ENCODE data around the gene ST8SIA5. TPM values are rescaled to one million over a fixed set of nuclear protein-coding genes. Genes with fewer than 3 reads are reported as not detected.

The ST8SIA5 gene
- total and polyA plus RNA-seq, 2 of the 4 experiments (the other 2 are of a cell fraction) = 0.03 TPM; not detected in 1

- intact Hi-C loops (cut with micrococcal nuclease) (no loop called here), in situ Hi-C loops (cut with MboI; ENCODE audit: low sequenced_read_pairs) (no loop called here)
- CTCF ChIA-PET = no interaction called here
Measured at GRCh38 chr18:46693996-46694395, 62.9 kb downstream of the ST8SIA5 start.

More at GRCh38 chr18:46693996-46694395, 62.9 kb downstream of the ST8SIA5 start:
- H2AFZ ChIP-seq (replicated peaks; ENCODE audit: low read length, poor library complexity) = no peak overlapping the region
- no peak overlapping the region for H3K23ac ChIP-seq (ENCODE audit: low read depth, low read length)
- TF ChIP-seq NFE2L2 (IDR thresholded peaks at IDR 0.05; ENCODE audit: low read depth, low read length) = no peak
- TF ChIP-seq ELK1 (IDR thresholded peaks at IDR 0.05; ENCODE audit: borderline replicate concordance, low read depth, low read length) = no peak
- TF ChIP-seq RFX5 (IDR thresholded peaks at IDR 0.05; ENCODE audit: low read depth, low read length) = no peak
- no peak for TF ChIP-seq FOS (IDR thresholded peaks at IDR 0.05; ENCODE audit: low read depth, low read length)
- TF ChIP-seq MAZ (IDR thresholded peaks at IDR 0.05; ENCODE audit: borderline replicate concordance, low read depth, low read length) = no peak
- no peak for TF ChIP-seq BHLHE40 (IDR thresholded peaks at IDR 0.05; ENCODE audit: low read depth, low read length)
- no peak for TF ChIP-seq RAD21 (IDR thresholded peaks at IDR 0.05; ENCODE audit: low read length)
- TF ChIP-seq, protein P1, sequence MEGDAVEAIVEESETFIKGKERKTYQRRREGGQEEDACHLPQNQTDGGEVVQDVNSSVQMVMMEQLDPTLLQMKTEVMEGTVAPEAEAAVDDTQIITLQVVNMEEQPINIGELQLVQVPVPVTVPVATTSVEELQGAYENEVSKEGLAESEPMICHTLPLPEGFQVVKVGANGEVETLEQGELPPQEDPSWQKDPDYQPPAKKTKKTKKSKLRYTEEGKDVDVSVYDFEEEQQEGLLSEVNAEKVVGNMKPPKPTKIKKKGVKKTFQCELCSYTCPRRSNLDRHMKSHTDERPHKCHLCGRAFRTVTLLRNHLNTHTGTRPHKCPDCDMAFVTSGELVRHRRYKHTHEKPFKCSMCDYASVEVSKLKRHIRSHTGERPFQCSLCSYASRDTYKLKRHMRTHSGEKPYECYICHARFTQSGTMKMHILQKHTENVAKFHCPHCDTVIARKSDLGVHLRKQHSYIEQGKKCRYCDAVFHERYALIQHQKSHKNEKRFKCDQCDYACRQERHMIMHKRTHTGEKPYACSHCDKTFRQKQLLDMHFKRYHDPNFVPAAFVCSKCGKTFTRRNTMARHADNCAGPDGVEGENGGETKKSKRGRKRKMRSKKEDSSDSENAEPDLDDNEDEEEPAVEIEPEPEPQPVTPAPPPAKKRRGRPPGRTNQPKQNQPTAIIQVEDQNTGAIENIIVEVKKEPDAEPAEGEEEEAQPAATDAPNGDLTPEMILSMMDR (conservative IDR thresholded peaks at IDR 0.05; ENCODE audit: low read depth, low read length) = no peak
- no peak for TF ChIP-seq MAFK (IDR thresholded peaks at IDR 0.05; ENCODE audit: low read depth, low read length)
- no peak for TF ChIP-seq POLR2A (IDR thresholded peaks at IDR 0.05; ENCODE audit: low read depth, low read length)
- no peak for TF ChIP-seq CEBPB (IDR thresholded peaks at IDR 0.05; ENCODE audit: low read depth, low read length)
- TF ChIP-seq CHD1 (IDR thresholded peaks at IDR 0.05; ENCODE audit: low read depth, low read length) = no peak
- no peaks in the 10 kb centered on the region for H3K9me3 ChIP-seq (ENCODE audit: control insufficient read depth, insufficient read depth, low read length)
- H2BK120ac ChIP-seq (ENCODE audit: low read depth, low read length) = no peak overlapping the region
- no peak overlapping the region for H3K4me3 ChIP-seq (ENCODE audit: insufficient read depth, low read depth, low read length)
- no peak overlapping the region for H3K9ac ChIP-seq (ENCODE audit: low read depth, low read length)
- H3K79me1 ChIP-seq (ENCODE audit: low read depth in 1 of 2, low read length in 2 of 2) = no peaks in the 10 kb centered on the region
- no peak overlapping the region for H2BK5ac ChIP-seq (ENCODE audit: low read depth, low read length, poor library complexity, severe bottlenecking)
- dilution Hi-C loops (cut with HindIII; ENCODE audit: low sequenced_read_pairs, unreplicated experiment) = no loop called here
- WGBS, 2 experiments (ENCODE audit: extremely low coverage in 2 of 2, insufficient read length in 1 of 2) = no CpG with 5 or more reads among the region's 2 CpGs
- no peak overlapping the region for H4K91ac ChIP-seq (ENCODE audit: insufficient read depth, low read depth, low read length)
- H3K4me1 ChIP-seq (ENCODE audit: control insufficient read depth, insufficient read depth, low read length) = no peaks in the 10 kb centered on the region
- no peak overlapping the region for H2BK20ac ChIP-seq (ENCODE audit: low read depth, low read length)
- H2BK15ac ChIP-seq (ENCODE audit: low read depth, low read length) = no peak overlapping the region
- no peak overlapping the region for H4K8ac ChIP-seq (ENCODE audit: low read depth in 2 of 2, low read length in 2 of 2)
- peaks cover 3% of the 10 kb centered on the region; the same call in 1 of the 2 replicates for H3K27me3 ChIP-seq (ENCODE audit: control insufficient read depth, insufficient read depth, low read length)
- H2AK5ac ChIP-seq (ENCODE audit: low read depth, low read length) = no peak overlapping the region
- POLR2A ChIA-PET (ENCODE audit: unreplicated experiment) = no interaction called here
- no peaks in the 10 kb centered on the region for H4K20me1 ChIP-seq (ENCODE audit: insufficient read depth, low read length)
- H3K4ac ChIP-seq (ENCODE audit: low read depth, low read length) = no peak overlapping the region
- no peak overlapping the region for H2AK9ac ChIP-seq (replicated peaks; ENCODE audit: low read depth, low read length, poor library complexity)
- no peaks in the 10 kb centered on the region for H3K36me3 ChIP-seq (ENCODE audit: control insufficient read depth, insufficient read depth, low read length)
- BruUV-seq (replicated peaks) = no TSS peak
- no peak overlapping the region for H3K27ac ChIP-seq (ENCODE audit: insufficient read depth, low read length)
- ATAC-seq (ENCODE audit: low read depth) (no peak), DNase-seq (no peak)
- H3K14ac ChIP-seq (replicated peaks; ENCODE audit: low read depth, low read length) = no peak overlapping the region
- H3K56ac ChIP-seq (ENCODE audit: extremely low read depth, insufficient read depth, low read length) = no peak overlapping the region
- H3K4me2 ChIP-seq (ENCODE audit: low read depth, low read length) = no peak overlapping the region
- no peak overlapping the region for H3K18ac ChIP-seq (ENCODE audit: low read depth, low read length)
- H4K5ac ChIP-seq (ENCODE audit: low read depth, low read length) = no peak overlapping the region
- no peaks in the 10 kb centered on the region for H3K9me1 ChIP-seq (ENCODE audit: insufficient read depth, low read length)
